T follicular helper cell (primary cell): ENCODE data around the gene CSMD2.
"Not testable (repeated sequence)": the region's sequence is repeated elsewhere in the genome, so short reads cannot be mapped to it uniquely, and the experiment has no call there.

Experiments
- DNase-seq: peaks from one replicate; pipeline ENCODE4 v3.0.0-alpha.2; 2020; ENCODE audit warnings: low read depth

Gene CSMD2

DNA sequence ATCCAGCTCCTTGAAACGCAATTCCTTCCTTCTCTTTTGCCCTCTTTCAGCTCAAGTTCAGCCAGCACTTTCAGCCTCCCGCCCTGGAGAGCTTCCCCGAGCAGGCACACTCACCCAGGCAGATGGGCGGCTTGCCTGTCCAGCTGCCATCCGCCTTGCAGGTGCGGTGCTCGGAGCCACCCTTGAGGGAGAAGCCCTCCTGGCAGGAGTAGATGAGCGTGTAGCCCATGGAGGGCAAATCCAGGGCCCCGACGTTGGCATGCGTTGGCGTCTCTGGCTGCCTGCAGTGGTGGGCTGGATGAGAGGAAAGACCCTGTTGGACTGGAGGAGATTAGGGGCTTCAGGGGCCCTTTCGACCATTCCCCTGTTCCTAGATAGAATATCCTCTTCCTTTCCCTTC lies 632.1 kb downstream of the CSMD2 start:
- DNase-seq = no peak

DNA sequence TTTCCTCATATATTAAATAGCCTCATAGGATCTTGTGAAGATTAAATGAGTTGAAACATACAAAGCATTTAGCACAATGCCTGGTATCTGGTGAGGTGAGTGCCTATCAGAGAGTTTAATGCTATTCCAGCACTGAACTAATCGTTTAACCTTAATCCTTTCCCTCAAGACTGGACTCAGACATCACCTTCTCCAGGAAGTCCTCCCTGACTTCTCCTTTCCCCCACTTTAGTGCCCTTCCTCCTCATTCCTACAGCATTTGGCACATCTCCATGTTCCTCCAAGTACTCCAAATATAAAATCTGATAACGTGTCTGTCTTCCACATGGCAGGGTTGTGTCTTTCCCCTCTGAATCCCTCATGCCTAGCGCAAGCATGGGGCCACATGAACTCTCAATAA lies 632.8 kb downstream of the CSMD2 start:
- no peak for DNase-seq

GRCh38 chr1:33529957-33530356 lies 635.1 kb downstream of the CSMD2 start:
- no peak for DNase-seq

- no peak for DNase-seq
Observed at GRCh38 chr1:33527934-33528333, 637.1 kb downstream of the CSMD2 start.

- DNase-seq = no peak
Observed at GRCh38 chr1:33524586-33524985, 640.4 kb downstream of the CSMD2 start.

- DNase-seq = no peak
Observed at GRCh38 chr1:33519240-33519884, 645.7 kb downstream of the CSMD2 start.

DNA sequence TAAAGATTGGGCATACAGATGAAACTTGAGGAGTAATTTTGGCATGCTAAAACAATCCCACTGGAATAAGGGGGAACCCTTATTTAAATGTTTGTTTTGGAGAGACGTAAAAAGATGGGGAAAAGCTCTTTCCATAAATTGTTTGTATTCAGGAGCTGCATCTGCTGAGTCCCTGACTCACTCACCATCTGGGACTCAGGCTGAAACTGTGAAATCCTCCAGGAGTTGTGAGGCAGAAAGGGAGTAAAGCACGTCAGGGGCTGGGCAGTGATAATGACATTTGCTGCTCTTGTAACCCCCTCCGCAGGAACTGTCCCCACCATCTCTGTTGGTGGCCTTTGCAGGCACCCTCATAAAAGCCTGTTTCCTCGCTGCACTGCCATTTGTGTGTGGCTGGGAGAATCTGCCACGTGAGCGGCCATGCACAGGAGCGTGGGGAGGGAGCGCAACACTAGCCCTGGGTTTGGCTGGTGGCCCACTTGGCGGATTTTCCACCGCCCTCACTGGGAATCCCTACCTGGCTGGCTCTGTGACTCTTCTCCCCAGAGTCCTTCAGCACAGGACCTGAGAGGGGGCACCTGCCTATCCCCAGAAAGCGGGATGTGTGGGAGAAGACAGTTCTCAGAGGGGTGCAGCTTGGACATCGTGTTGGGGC lies 647.3 kb downstream of the CSMD2 start:
- DNase-seq = no peak

GRCh38 chr1:33516891-33517567 lies 648.0 kb downstream of the CSMD2 start:
- DNase-seq = no peak

GRCh38 chr1:33516428-33516827 lies 648.6 kb downstream of the CSMD2 start:
- DNase-seq = no peak

- DNase-seq = no peak
Observed at GRCh38 chr1:33515607-33516006, 649.4 kb downstream of the CSMD2 start.

DNA sequence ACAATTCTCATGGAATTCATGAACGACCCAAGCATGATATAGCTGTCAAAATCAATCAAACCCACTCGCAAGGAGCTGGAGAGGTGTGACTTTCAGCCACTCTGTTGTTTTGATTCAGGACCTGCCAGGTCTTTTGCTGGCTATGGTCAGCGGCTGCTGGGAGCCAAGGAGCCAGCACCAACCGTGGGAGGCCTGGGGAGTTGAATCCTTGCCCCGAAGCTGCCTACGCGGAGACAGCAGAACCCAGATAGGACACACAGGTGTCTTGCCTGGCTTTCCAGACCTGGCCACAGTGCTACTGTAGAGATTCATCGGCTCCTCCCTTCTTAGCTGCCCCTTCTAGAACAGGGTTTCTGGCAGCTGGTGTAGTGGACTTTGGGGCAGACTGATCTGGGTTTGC lies 649.9 kb downstream of the CSMD2 start:
- DNase-seq = no peak

DNA sequence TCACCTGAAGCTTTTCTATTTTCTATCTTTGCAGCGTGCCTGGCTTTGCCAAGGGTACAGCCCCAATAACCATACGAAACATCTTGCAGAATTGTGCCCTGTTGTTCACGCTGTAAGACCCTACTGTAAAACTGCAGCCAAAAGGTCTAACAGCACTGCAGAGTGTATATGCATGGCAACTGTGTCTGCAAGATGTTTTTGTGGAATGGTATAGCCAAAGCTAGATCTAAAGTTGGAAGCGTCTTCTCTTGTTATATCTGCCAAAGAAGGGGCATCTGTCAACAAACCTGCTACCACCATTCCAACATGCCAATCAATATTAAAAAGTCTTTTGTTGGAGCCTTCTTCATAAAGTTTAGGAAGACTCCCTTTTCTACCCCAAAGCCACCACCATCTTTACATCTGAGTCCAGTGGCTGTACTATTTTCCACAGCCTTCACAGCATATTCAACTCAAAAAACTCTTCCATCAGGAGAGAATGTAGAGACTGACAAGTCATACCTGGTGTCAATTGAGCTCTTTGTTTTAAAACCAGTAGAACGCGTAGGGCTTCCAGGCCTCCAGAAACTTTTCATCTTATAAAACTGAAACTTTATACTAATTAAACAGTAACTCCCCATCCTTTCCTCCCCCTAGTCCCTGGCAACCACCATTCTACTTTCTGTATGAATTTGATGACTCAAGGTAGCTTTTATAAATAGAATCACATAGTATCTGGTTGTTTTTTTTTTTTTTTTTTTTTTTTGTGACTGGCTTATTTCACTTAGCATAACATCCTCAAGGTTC lies 652.6 kb downstream of the CSMD2 start:
- DNase-seq = no peak

DNA sequence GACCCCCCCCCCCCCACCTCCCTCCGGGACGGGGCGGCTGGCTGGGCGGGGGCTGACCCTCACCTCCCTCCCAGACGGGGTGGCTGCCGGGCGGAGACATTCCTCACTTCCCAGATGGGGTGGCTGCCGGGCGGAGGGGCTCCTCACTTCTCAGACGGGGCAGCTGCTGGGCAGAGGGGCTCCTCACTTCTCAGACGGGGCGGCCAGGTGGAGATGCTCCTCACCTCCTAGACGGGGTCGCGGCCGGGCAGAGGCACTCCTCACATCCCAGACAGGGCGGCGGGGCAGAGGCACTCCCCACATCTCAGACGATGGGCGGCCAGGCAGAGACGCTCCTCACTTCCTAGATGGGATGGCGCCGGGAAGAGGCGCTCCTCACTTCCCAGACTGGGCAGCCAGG lies 655.8 kb downstream of the CSMD2 start:
- not testable (repeated sequence) for DNase-seq

GRCh38 chr1:33508151-33508550 lies 656.9 kb downstream of the CSMD2 start:
- no peak for DNase-seq

GRCh38 chr1:33507661-33508060 lies 657.4 kb downstream of the CSMD2 start:
- DNase-seq = no peak

DNA sequence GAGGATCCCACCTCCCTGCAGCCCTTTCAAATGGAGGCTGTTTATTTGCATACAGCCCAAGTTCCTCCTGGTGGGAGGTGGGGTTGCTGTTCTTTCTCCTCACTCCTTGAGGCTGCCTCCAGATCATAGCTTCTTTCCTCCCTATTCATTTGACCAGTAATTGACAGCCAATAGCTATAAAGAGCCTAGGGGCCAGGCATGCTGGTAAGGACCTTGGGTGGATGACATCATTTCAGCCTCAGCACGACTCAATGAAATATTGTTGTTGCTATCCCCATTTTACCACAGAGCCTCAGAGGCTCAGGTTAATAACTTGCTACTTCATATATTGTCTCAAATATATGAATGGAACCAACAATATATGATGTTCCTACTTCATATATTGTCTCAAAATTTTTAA lies 661.5 kb downstream of the CSMD2 start:
- DNase-seq = no peak

DNA sequence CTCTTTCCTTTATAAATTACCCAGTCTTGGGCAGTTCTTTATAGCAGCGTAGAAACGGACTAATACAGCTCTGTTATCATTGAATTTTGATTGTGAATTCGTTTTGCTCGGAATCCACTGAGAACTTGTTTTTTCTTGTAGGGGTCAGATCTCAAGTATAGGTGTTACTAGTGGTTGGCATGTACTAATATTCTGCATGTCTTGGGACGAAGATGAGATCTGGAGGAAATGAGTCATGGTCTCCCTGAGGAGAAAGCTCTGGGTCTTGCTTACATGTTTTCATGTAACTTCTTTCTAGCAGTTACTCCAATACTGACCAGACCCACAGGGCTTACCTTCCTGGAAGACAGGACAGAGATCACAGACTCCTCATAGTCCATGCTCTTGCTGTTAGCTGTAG lies 662.3 kb downstream of the CSMD2 start:
- no peak for DNase-seq

DNA sequence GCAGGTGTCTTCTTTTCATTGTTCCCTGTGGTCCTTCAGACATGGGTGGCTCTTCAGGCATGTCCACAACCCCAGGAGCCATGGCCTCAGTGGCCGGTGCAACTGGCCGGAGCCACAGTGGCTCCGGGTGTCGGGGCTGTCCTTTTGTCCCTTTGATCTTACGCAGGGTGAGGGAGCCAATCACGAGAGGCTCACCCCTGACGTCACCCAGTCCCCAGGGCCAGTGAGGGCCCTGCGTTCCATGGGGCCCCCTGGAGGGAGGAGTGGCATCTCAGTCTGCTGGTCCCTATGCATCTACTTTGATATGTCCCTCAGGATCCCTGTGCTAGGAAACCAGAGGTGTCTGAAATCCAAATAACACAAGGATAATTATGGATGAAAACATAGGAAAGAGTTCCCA lies 663.3 kb downstream of the CSMD2 start:
- no peak for DNase-seq

DNA sequence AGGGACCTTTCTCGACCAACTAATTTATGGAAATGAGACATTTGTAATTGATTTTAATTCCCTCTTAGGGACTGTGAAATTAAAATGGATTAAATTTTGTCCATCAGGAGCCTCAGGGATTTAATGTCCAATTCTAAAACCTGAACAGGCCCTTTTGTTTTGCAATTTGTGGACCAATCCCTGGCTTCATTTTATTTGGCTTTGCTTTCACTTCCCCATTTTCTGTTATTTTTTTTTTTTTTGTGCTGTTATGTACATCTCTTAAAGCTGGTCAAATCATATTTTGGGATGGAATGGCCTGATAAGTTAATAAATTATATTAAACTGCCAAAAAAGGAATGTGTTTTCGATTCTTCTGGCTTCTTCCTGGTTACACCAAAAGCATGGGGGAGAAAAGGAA lies 663.7 kb downstream of the CSMD2 start:
- DNase-seq = no peak

GRCh38 chr1:33500547-33500946 lies 664.5 kb downstream of the CSMD2 start:
- DNase-seq = no peak

DNA sequence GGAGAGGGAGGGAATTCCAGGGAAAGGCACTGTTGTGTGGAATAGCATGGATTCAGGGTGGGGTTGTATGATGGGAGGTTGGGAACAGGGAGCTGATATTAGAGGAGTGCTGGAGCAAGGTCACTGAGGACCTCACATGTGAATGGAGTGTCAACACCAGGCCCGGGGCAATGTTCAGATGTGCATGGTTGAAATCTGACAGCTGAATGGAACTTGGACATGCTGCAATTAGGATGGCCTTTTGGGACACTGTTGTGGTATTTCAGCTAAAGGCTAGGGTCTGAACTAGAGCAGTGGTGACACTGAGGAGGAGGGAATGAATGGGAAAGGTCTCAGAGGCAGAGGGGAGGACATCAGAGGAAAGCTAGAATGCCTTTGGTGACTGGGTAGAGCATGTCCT lies 667.6 kb downstream of the CSMD2 start:
- no peak for DNase-seq

DNA sequence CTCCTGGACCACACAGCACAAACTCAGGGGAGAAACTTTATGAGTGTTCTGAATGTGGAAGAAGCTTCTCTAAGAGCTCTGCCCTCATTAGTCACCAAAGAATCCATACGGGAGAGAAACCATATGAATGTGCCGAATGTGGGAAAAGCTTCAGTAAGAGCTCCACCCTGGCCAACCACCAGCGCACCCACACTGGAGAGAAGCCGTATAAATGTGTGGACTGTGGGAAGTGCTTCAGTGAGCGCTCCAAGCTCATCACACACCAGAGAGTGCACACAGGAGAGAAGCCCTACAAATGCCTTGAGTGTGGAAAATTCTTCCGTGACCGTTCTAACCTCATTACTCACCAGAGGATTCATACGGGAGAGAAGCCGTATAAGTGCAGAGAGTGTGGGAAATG lies 670.1 kb downstream of the CSMD2 start:
- no peak for DNase-seq

DNA sequence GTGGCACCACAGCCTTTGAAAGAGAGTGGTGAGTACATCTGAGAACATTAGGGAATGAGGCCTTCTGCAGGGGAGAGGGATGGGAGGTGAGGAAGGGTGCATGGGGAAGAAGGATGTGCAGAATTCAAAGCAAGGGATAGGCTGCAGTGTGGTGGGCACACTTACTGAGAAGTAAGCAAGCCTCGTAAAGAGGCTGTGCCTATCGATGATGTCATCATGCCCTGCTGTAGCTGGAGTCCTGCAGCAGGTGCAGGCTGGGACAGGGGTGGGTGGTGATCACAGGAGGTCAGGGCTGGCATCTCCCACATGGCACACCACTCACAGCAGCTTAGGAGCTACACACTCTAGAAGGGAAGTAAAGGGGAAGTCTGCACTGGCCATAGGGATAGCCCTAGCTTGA lies 676.4 kb downstream of the CSMD2 start:
- DNase-seq = no peak
